BE2C (cell line): Measurements from ENCODE around the gene GNG7.
"Not testable (repeated sequence)": the region's sequence is repeated elsewhere in the genome, so short reads cannot be mapped to it uniquely, and the experiment has no call there.

Experiments
- DNase-seq: peaks from one replicate; pipeline ENCODE4 v3.0.0-alpha.2; 2020
- H3K27me3 ChIP-seq: fragments of 250-450 bp; sonication (Bioruptor Pico); 2 replicates; pipeline ENCODE4 v1.5.1; 2020; ENCODE audit warnings: mild to moderate bottlenecking
- H3K36me3 ChIP-seq: fragments of 250-450 bp; sonication (Bioruptor Pico); 2 replicates; pipeline ENCODE4 v1.5.1; 2020; ENCODE audit warnings: mild to moderate bottlenecking
- H3K4me1 ChIP-seq: fragments of 250-450 bp; sonication (Bioruptor Pico); 2 replicates; pipeline ENCODE4 v1.5.1; 2020
- H3K4me3 ChIP-seq: 2 replicates; pipeline ENCODE4 v1.5.1; 2011; ENCODE audit warnings: low read depth, low read length
- H3K9me3 ChIP-seq: fragments of 250-450 bp; sonication (Bioruptor Pico); 2 replicates; pipeline ENCODE4 v1.5.1; 2020
- CTCF ChIP-seq: IDR thresholded peaks from 2 replicates; pipeline ENCODE4 v1.5.1; 2012; ENCODE audit warnings: mild to moderate bottlenecking, low read depth, low read length

The GNG7 gene

GRCh38 chr19:2512523-2513431 lies 189.7 kb downstream of the GNG7 start:
- Histone ChIP-seq H3K36me3 (no peaks in the 10 kb centered on the region), H3K9me3 (no peaks in the 10 kb centered on the region), H3K4me1 (no peaks in the 10 kb centered on the region), H3K27me3 (no peaks in the 10 kb centered on the region), H3K4me3 (no peak overlapping the region)
- no peak for TF ChIP-seq CTCF
- DNase-seq, result no peak

GRCh38 chr19:2511991-2512390 lies 190.5 kb downstream of the GNG7 start:
- no peaks in the 10 kb centered on the region for H3K9me3 ChIP-seq
- no peaks in the 10 kb centered on the region for H3K4me1 ChIP-seq
- DNase-seq, result no peak
- H3K4me3 ChIP-seq, result no peak overlapping the region
- no peak for TF ChIP-seq CTCF
- H3K36me3 ChIP-seq, result no peaks in the 10 kb centered on the region
- no peaks in the 10 kb centered on the region for H3K27me3 ChIP-seq

- Histone ChIP-seq H3K36me3 (no peaks in the 10 kb centered on the region), H3K4me3 (no peak overlapping the region), H3K27me3 (no peaks in the 10 kb centered on the region), H3K4me1 (no peaks in the 10 kb centered on the region), H3K9me3 (no peaks in the 10 kb centered on the region)
- TF ChIP-seq CTCF, result no peak
- no peak for DNase-seq
Observed at GRCh38 chr19:2511570-2511969, 190.9 kb downstream of the GNG7 start.

- H3K9me3 ChIP-seq, result no peaks in the 10 kb centered on the region
- no peaks in the 10 kb centered on the region for H3K4me1 ChIP-seq
- H3K4me3 ChIP-seq, result no peak overlapping the region
- no peaks in the 10 kb centered on the region for H3K27me3 ChIP-seq
- no peaks in the 10 kb centered on the region for H3K36me3 ChIP-seq
- DNase-seq, result no peak
- TF ChIP-seq CTCF, result no peak
Observed at GRCh38 chr19:2509096-2509495, 193.4 kb downstream of the GNG7 start.

GRCh38 chr19:2507109-2507508 lies 195.4 kb downstream of the GNG7 start:
- no peaks in the 10 kb centered on the region for H3K9me3 ChIP-seq

GRCh38 chr19:2506656-2507055 lies 195.8 kb downstream of the GNG7 start:
- not testable (repeated sequence) for DNase-seq, H3K36me3 ChIP-seq, H3K9me3 ChIP-seq, H3K4me3 ChIP-seq, H3K4me1 ChIP-seq, H3K27me3 ChIP-seq

More at GRCh38 chr19:2507109-2507508, 195.4 kb downstream of the GNG7 start:
- no peak for TF ChIP-seq CTCF
- Histone ChIP-seq H3K4me1 (no peaks in the 10 kb centered on the region), H3K36me3 (no peaks in the 10 kb centered on the region), H3K4me3 (peak overlapping the region; percentile 10; the same call in 1 of the 2 replicates), H3K27me3 (no peaks in the 10 kb centered on the region)
- DNase-seq, result no peak
